H9 (cell line): ENCODE measurements around the gene FRMD4B. TPM values are rescaled to one million over a fixed set of nuclear protein-coding genes. Genes with fewer than 3 reads are reported as not detected.

ENCODE experiments used
- DNase-seq: peaks from one replicate; pipeline ENCODE4 v3.0.0-alpha.2; 2017
- H2AFZ ChIP-seq: one replicate; pipeline ENCODE4 v1.6.1; 2013; ENCODE audit warnings: mild to moderate bottlenecking, low read length, control low read depth, moderate library complexity
- H2AK5ac ChIP-seq: 2 replicates; pipeline ENCODE4 v1.6.1; 2013; ENCODE audit warnings: low read length, control low read depth, mixed read lengths; ENCODE audit not compliant: insufficient read length
- H2BK120ac ChIP-seq: one replicate; pipeline ENCODE4 v1.6.1; 2013; ENCODE audit warnings: low read depth, mild to moderate bottlenecking, low read length, control low read depth, inconsistent platforms; ENCODE audit not compliant: poor library complexity, severe bottlenecking
- H2BK12ac ChIP-seq: 2 replicates; pipeline ENCODE4 v1.6.1; 2013; ENCODE audit warnings: low read length, control low read depth, mixed read lengths, low read depth; ENCODE audit not compliant: insufficient read length
- H2BK15ac ChIP-seq: 2 replicates; pipeline ENCODE4 v1.6.1; 2013; ENCODE audit warnings: low read depth, low read length, control low read depth
- H2BK20ac ChIP-seq: one replicate; pipeline ENCODE4 v1.6.1; 2013; ENCODE audit warnings: low read depth, mild to moderate bottlenecking, low read length, control low read depth, inconsistent platforms; ENCODE audit not compliant: poor library complexity, severe bottlenecking
- H2BK5ac ChIP-seq: 2 replicates; pipeline ENCODE4 v1.6.1; 2013; ENCODE audit warnings: low read length, control low read depth, mixed read lengths; ENCODE audit not compliant: insufficient read length
- H3K14ac ChIP-seq: 2 replicates; pipeline ENCODE4 v1.6.1; 2013; ENCODE audit warnings: low read length, control low read depth; ENCODE audit not compliant: insufficient read depth
- H3K18ac ChIP-seq: 2 replicates; pipeline ENCODE4 v1.6.1; 2013; ENCODE audit warnings: low read depth, mild to moderate bottlenecking, mixed read lengths, low read length, control low read depth; ENCODE audit not compliant: insufficient read length
- H3K23ac ChIP-seq: 2 replicates; pipeline ENCODE4 v1.6.1; 2013; ENCODE audit warnings: low read length, control low read depth, mixed read lengths, low read depth; ENCODE audit not compliant: insufficient read length
- H3K23me2 ChIP-seq: 2 replicates; pipeline ENCODE4 v1.6.1; 2013; ENCODE audit warnings: low read depth, mild to moderate bottlenecking, mixed read lengths, low read length, control low read depth; ENCODE audit not compliant: insufficient read length, poor library complexity, severe bottlenecking
- H3K27ac ChIP-seq: 2 replicates; pipeline ENCODE4 v1.5.1; 2013; ENCODE audit warnings: low read length, control low read depth, mixed read lengths, low read depth; ENCODE audit not compliant: insufficient read length
- H3K27me3 ChIP-seq: 2 replicates; pipeline ENCODE4 v1.6.1; 2013; ENCODE audit warnings: low read length, control low read depth, inconsistent platforms; ENCODE audit not compliant: insufficient read depth
- H3K4ac ChIP-seq: 2 replicates; pipeline ENCODE4 v1.6.1; 2013; ENCODE audit warnings: low read depth, mild to moderate bottlenecking, control low read depth, inconsistent platforms, low read length, moderate library complexity
- H3K4me1 ChIP-seq: 2 replicates; pipeline ENCODE4 v1.6.1; 2013; ENCODE audit warnings: low read length, control low read depth, inconsistent platforms; ENCODE audit not compliant: insufficient read depth
- H3K4me2 ChIP-seq: 2 replicates; pipeline ENCODE4 v1.6.1; 2013; ENCODE audit warnings: low read length, control low read depth, mixed read lengths; ENCODE audit not compliant: insufficient read length, insufficient read depth
- H3K56ac ChIP-seq: 2 replicates; pipeline ENCODE4 v1.6.1; 2013; ENCODE audit warnings: low read depth, mild to moderate bottlenecking, mixed read lengths, low read length, control low read depth; ENCODE audit not compliant: insufficient read length
- H3K79me1 ChIP-seq: 2 replicates; pipeline ENCODE4 v1.6.1; 2013; ENCODE audit warnings: low read depth, mild to moderate bottlenecking, moderate library complexity, low read length, control low read depth, inconsistent platforms; ENCODE audit not compliant: insufficient read depth, poor library complexity, severe bottlenecking
- H3K79me2 ChIP-seq: 2 replicates; pipeline ENCODE4 v1.6.1; 2013; ENCODE audit warnings: low read length, control low read depth, inconsistent platforms; ENCODE audit not compliant: insufficient read depth
- H3K9ac ChIP-seq: 2 replicates; pipeline ENCODE4 v1.6.1; 2013; ENCODE audit warnings: low read length, control low read depth, mixed read lengths; ENCODE audit not compliant: insufficient read length; ENCODE audit errors: extremely low read depth
- H3K9me3 ChIP-seq: one replicate; pipeline ENCODE4 v1.6.1; 2013; ENCODE audit warnings: low read depth, low read length, inconsistent platforms; ENCODE audit not compliant: control insufficient read depth
- H3T11ph ChIP-seq: one replicate; pipeline ENCODE4 v1.6.1; 2013; ENCODE audit warnings: mild to moderate bottlenecking, low read length, control low read depth, inconsistent platforms
- H4K20me1 ChIP-seq: one replicate; pipeline ENCODE4 v1.6.1; 2013; ENCODE audit not compliant: control insufficient read depth, insufficient read length, insufficient read depth
- H4K5ac ChIP-seq: 2 replicates; pipeline ENCODE4 v1.6.1; 2013; ENCODE audit warnings: low read depth, mild to moderate bottlenecking, mixed read lengths, low read length, control low read depth; ENCODE audit not compliant: insufficient read length
- H4K8ac ChIP-seq: replicated peaks from 2 replicates; pipeline ENCODE4 v1.6.1; 2013; ENCODE audit warnings: low read length, control low read depth, mixed read lengths, low read depth; ENCODE audit not compliant: insufficient read length
- H4K91ac ChIP-seq: 2 replicates; pipeline ENCODE4 v1.6.1; 2013; ENCODE audit warnings: low read depth, mild to moderate bottlenecking, moderate library complexity, mixed read lengths, low read length, control low read depth; ENCODE audit not compliant: insufficient read length
- H3K27ac Mint-ChIP-seq, 3 experiments: 2 replicates in 2 of 3; 3 replicates in 1 of 3; pipeline ENCODE4 v1.8.0; 2020 to 2021; ENCODE audit warnings: mixed read lengths in 3 of 3, mild to moderate bottlenecking in 1 of 3, moderate library complexity in 1 of 3
- H3K27me3 Mint-ChIP-seq: 2 replicates; pipeline ENCODE4 v1.8.0; 2021; ENCODE audit warnings: low read depth, mild to moderate bottlenecking, moderate library complexity, mixed read lengths
- H3K36me3 Mint-ChIP-seq, 3 experiments: 2 replicates in 2 of 3; 3 replicates in 1 of 3; pipeline ENCODE4 v1.8.0; 2020 to 2021; ENCODE audit warnings: low read depth in 3 of 3, mixed read lengths in 3 of 3; ENCODE audit not compliant: insufficient read depth in 1 of 3
- H3K4me1 Mint-ChIP-seq, 2 experiments: 2 replicates each; pipeline ENCODE4 v1.8.0; 2020; ENCODE audit warnings: mixed read lengths in 2 of 2
- H3K4me3 Mint-ChIP-seq, 2 experiments: 2 replicates in 1 of 2; 3 replicates in 1 of 2; pipeline ENCODE4 v1.8.0; 2020 to 2021; ENCODE audit warnings: mild to moderate bottlenecking in 2 of 2, mixed read lengths in 2 of 2, moderate library complexity in 1 of 2
- H3K9me3 Mint-ChIP-seq, 2 experiments: 2 replicates in 1 of 2; 3 replicates in 1 of 2; pipeline ENCODE4 v1.8.0; 2020; ENCODE audit warnings: mild to moderate bottlenecking in 2 of 2, mixed read lengths in 2 of 2, moderate library complexity in 1 of 2
- CTCF ChIP-seq: fragments of 200-600 bp; sonication (generic); conservative IDR thresholded peaks from 3 replicates; pipeline ENCODE4 v1.8.0; 2021; ENCODE audit warnings: antibody characterized with exemption, mild to moderate bottlenecking
- WGBS: extraction: QIAGEN DNeasy Blood & Tissue Kit; methylation state at CpG from one replicate; pipeline ENCODE4 v1.1.7; 2013; ENCODE audit warnings: missing lambda C conversion rate, low lambda C conversion rate, mixed read lengths; ENCODE audit not compliant: insufficient read length; ENCODE audit errors: extremely low coverage; 5-methylcytosine and 5-hydroxymethylcytosine counted together
- total RNA-seq: library from RNA; stranded (reverse); gene quantifications from 2 replicates; pipeline ENCODE4 v1.2.1, GENCODE V29; 2021

Gene FRMD4B
- total RNA-seq, 1 experiment from 2014 or later = 3.4 TPM

DNA sequence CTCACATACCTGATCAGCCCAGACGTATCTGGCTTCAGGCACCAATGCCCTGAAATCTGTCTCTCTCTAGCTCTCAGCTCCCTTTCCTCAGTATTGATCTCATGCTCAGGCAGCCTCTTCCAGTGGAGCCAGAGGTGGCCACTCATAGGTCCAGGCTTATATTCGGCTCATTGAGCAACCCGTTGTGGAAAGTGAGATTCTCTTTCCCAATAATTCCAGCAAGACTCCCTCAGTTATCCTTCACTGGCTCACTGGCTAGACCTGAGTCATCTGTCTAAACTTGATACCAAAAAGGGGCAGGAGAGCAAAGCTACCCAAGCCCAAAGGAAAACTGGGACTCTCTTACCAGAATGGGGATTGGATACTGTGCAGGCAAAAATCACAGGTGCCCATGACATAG is 33.4 kb upstream of the FRMD4B start:
- Histone ChIP-seq H3K23me2 (no peaks in the 10 kb centered on the region), H2AK5ac (no peak overlapping the region), H3K9me3 (no peaks in the 10 kb centered on the region), H2BK12ac (no peak overlapping the region), H3K9ac (no peak overlapping the region), H4K20me1 (no peaks in the 10 kb centered on the region), H3K4me2 (no peak overlapping the region), H3K14ac (no peak overlapping the region), H2BK5ac (no peak overlapping the region), H4K5ac (no peak overlapping the region), H3T11ph (no peak overlapping the region), H2AFZ (no peak overlapping the region), H3K27ac (no peak overlapping the region), H3K79me2 (no peaks in the 10 kb centered on the region), H3K4me1 (no peaks in the 10 kb centered on the region), H2BK15ac (no peak overlapping the region), H3K79me1 (no peaks in the 10 kb centered on the region), H3K18ac (no peak overlapping the region), H2BK120ac (no peak overlapping the region), H4K8ac (no peak overlapping the region), H3K4ac (no peak overlapping the region), H3K27me3 (no peaks in the 10 kb centered on the region), H4K91ac (no peak overlapping the region), H3K56ac (no peak overlapping the region), H2BK20ac (no peak overlapping the region), H3K23ac (no peak overlapping the region)
- Mint-ChIP-seq H3K4me3 (no peak overlapping the region), H3K27ac (no peak overlapping the region), H3K9me3 (no peaks in the 10 kb centered on the region), H3K27me3 (no peaks in the 10 kb centered on the region), H3K4me1 (no peaks in the 10 kb centered on the region), H3K36me3 (no peaks in the 10 kb centered on the region)
- DNase-seq = no peak
- no peak for TF ChIP-seq CTCF
- WGBS = no CpG with 5 or more reads among the region's 3 CpGs
